Fibroblast of mammary gland (primary cell): ENCODE results near the gene ORM1.

Source experiments
- DNase-seq: peaks from one replicate; pipeline ENCODE4 v3.0.0-alpha.2; 2010; ENCODE audit warnings: low read depth
- H3K4me3 ChIP-seq: 2 replicates; pipeline ENCODE4 v1.5.1; 2011; ENCODE audit warnings: low read depth, mild to moderate bottlenecking, low read length, moderate library complexity; ENCODE audit not compliant: control insufficient read depth
- TF ChIP-seq, protein P1 (sequence below): conservative IDR thresholded peaks from 2 replicates; pipeline ENCODE4 v1.5.1; 2011; ENCODE audit warnings: low read depth, low read length, inconsistent platforms; ENCODE audit not compliant: control insufficient read depth, insufficient read depth

The ORM1 gene

DNA sequence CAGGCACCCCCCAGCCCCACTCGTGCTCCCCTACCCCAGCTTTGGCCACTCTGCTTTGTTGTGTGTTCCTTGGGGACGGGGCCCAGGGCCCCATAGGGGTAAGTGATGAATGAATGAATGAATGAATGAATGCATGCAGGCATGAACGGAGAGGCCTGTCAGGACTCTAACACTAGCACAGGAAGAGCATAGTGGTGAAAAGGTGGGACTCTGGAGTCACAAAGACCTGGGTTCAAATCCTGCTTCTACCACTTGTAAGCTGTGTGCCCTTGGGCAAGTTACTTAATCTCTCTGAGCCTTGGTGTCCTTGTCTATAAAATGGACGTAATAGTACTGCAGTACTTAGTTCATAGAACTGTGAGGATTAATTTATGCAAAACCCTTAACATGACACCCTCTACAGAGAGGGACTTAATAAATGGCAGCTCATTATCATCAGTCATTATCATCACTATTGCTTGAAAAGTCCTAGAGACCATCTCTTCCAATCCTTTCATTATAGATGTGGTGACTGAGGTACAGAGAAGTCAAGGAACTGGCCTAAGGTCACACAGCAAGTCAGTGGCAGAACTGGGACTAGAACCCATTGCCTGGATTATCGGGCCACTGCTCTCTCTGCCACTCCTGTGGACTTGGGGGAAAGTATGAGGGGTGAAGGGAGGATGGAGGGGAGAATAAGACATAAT, 20.0 kb downstream of the ORM1 start:
- no peak for DNase-seq
- TF ChIP-seq, protein P1, sequence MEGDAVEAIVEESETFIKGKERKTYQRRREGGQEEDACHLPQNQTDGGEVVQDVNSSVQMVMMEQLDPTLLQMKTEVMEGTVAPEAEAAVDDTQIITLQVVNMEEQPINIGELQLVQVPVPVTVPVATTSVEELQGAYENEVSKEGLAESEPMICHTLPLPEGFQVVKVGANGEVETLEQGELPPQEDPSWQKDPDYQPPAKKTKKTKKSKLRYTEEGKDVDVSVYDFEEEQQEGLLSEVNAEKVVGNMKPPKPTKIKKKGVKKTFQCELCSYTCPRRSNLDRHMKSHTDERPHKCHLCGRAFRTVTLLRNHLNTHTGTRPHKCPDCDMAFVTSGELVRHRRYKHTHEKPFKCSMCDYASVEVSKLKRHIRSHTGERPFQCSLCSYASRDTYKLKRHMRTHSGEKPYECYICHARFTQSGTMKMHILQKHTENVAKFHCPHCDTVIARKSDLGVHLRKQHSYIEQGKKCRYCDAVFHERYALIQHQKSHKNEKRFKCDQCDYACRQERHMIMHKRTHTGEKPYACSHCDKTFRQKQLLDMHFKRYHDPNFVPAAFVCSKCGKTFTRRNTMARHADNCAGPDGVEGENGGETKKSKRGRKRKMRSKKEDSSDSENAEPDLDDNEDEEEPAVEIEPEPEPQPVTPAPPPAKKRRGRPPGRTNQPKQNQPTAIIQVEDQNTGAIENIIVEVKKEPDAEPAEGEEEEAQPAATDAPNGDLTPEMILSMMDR: no peak
- H3K4me3 ChIP-seq: no peak overlapping the region

DNA sequence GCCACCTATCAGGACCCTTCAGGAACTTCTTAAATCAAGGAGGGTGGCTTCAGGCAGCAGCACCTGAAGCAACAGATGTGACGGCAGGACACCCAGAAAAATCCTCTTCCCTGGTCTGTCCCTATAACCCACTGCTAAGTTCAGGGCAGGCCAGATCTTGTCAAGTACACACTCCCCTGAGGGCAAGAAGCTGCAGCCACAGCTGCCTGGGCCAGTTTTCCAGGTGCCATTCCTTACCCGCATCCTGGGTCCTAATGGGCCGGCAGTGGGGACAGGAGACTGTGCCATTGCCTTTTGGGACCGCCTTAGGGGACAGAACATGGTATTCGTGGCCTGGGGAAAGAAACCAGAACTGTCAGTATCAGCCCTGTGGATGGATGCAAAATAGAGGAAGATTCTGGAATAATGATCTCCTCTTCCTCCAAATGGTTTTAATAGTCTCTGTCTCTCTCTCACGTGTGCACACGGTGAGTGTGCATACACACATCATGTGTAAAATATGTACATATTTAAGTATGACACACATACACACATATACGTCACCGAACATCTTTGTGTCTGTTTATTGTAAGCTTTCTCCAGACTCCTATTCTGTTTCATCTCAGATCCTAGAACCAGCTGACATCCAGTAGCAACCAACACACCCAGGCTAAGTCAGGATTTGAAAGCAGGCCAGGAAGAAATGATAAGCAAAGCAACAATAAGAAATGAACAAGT, 20.7 kb downstream of the ORM1 start:
- peak; percentile 32 for DNase-seq
- TF ChIP-seq, protein P1: no peak
- H3K4me3 ChIP-seq: no peak overlapping the region

DNA sequence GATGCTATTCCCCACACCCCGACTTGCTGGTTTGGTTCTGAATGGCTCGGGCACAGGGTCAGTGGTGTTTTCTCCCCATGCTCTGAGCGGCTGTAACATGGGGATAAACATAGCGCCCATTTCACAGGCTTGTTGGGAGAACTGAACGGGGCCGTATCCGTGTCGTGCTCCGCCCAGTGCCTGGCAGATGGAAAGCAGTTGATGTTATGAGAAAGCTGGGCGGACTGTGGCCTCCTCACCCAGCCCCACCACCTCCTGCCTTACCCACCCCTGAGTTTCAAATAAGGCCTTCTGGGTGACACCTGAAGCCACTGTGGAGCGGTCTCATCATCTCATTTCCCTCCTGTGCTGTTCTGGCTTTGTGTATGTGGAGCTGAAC, 21.3 kb downstream of the ORM1 start:
- TF ChIP-seq, protein P1: no peak
- H3K4me3 ChIP-seq: no peak overlapping the region
- DNase-seq: no peak

DNA sequence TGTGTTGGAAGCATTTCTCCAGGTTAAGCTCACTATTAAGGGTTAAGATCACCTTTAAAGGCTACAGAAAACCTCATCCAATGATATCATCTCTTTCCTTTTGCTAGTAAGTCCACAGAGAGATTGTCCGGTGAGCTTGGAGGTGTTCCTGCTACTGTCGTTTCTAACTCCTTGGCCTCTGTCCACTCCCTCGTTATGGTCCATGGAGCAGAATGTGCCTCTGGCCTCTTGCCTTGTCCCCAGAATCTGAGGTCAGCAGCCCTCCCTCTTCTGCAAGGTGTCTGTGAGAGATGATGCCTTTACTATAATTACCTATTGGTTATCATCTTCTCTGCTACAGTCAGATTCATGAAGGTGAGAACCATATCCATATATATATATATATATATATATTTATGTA, 21.8 kb downstream of the ORM1 start:
- DNase-seq: no peak
- TF ChIP-seq, protein P1: no peak
- H3K4me3 ChIP-seq: no peak overlapping the region

DNA sequence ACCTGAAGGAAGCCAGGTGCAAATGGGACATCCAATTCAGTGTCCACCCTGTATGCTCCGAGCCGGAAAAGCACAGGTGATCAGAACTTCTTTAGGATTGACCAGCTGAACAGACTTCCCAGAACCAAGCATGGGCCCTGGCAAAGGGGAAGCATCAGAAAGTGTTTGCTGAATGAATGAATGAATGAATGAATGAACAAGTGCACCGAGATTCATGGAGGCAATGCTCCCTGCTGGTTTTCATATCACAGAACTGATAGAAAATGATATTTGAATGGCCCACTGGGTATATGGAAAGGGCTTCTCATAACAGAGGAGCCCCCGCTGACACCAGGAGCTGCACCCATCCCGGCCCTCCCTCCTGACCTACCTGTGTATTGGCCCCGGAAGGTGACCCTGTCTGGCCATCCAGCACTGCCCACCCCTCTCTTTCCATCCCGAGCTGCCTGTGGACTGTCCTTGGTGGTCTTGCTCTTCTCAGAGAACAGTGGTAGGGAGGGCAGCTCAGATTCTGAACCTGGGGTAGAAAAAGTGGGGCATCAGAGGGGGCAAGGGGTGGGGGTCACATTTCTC, 22.7 kb downstream of the ORM1 start:
- DNase-seq: no peak
- TF ChIP-seq, protein P1: no peak
- H3K4me3 ChIP-seq: no peak overlapping the region

DNA sequence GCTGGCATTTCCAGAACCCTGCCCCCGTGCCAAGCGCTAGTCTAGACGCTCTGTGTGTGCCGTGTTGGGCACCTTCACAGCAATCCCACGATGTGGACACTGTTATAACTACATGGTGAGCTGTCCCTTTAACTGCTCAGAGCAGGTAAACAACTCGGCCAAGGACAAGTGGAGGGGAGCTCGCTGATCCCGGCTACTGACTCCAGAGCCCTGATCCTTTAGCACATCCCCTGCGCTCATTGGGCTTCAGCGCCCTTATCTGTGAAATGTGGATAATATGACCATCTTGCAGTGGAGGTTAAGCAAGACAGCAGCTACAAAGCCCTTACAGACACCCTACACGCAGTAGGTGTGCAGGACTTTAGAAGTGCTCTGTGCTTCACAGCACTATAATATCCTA, 23.2 kb downstream of the ORM1 start:
- no peak overlapping the region for H3K4me3 ChIP-seq
- DNase-seq: no peak
- TF ChIP-seq, protein P1: no peak
